HG02678 (cell line): ENCODE results near the gene RAPGEF2.

Experiments
- ATAC-seq: cut with Tn5 transposase; IDR thresholded peaks from one replicate; pipeline ENCODE4 v1.9.1; 2021; ENCODE audit warnings: mild to moderate bottlenecking, moderate library complexity; ENCODE audit not compliant: unreplicated experiment

Gene RAPGEF2

GRCh38 chr4:159193046-159193620 lies 90.3 kb downstream of the RAPGEF2 start:
- no peak for ATAC-seq

GRCh38 chr4:159195361-159195769 lies 92.5 kb downstream of the RAPGEF2 start:
- ATAC-seq = no peak

- ATAC-seq = no peak
These were observed 94.5 kb downstream of the RAPGEF2 start for GRCh38 chr4:159197260-159197884.

DNA sequence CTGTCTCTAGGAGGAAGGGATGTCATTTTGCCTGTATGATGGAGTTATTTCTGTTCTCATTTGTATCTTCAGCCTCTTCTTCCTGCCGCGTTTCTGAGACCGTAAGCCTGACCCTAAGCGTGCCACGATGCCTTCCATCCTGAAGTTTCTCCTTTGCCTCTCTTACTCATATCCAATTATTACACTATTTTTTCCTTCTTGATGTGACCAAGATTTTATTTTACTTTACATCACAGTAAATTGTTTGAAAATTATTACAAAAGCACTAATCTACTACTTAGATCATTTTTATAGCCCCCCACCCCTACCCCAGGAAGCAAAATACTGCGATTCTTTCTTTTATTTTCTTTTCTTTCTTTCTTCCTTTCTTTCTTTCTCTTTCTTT lies 95.0 kb downstream of the RAPGEF2 start:
- no peak for ATAC-seq

GRCh38 chr4:159199826-159200225 lies 96.9 kb downstream of the RAPGEF2 start:
- no peak for ATAC-seq

DNA sequence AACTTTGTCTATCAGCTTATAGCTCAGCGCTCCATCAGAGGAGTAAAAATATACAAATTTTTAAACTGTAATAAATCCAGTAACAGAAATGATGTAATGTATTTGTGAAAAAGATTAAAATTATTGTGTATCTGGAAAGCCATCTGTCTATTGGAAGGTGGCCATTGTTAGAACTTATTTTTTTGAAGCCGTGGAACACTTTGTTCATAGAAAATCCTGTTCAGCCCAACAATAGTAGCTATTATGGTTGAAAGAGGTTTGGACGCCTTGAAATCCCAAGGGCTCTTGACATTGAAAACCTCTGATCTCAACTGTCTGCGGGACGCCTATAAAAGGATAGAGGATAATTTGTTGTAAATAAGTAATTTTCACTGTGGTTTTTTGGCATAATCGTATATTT lies 98.3 kb downstream of the RAPGEF2 start:
- no peak for ATAC-seq

- no peak for ATAC-seq
These were observed 101.7 kb downstream of the RAPGEF2 start for GRCh38 chr4:159204566-159204965.

DNA sequence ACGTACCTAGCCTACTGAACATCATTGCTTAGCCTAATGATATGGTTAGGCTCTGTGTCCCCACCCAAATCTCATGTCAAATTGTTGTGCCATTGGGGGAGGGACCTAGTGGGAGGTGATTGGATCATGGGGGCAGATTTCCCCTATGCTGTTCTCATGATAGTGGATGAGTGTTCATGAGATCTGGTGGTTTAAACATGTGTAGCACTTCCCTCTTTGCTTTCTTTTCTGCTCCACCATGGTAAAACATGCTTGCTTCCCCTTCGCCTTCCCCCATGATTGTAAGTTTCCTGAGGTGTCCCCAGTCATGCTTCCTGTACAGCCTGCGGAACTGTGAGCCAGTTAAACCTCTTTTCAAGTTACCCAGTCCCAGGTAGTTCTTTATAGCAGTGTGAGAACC lies 102.6 kb downstream of the RAPGEF2 start:
- no peak for ATAC-seq

DNA sequence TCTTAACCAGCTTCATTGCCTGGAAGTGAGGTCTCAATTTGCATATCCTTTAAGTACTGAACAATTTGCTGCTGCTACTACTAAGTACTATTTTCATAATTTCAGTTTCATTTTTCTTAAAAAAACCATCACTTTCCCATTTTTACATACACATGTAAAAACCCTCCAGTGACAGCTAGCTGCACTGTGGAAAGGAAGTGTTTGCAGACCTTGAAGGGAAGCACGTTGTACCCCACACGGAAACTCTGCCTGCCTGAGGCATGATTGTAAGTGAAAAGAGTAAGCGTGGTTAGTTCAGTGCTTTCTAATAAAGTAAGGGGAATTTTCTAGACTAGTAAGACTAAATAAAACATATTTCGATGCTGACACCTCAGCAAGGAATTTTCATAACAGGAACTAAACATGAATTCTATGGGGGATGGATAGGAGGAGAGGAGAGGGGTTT lies 103.6 kb downstream of the RAPGEF2 start:
- ATAC-seq = peak; percentile 92

DNA sequence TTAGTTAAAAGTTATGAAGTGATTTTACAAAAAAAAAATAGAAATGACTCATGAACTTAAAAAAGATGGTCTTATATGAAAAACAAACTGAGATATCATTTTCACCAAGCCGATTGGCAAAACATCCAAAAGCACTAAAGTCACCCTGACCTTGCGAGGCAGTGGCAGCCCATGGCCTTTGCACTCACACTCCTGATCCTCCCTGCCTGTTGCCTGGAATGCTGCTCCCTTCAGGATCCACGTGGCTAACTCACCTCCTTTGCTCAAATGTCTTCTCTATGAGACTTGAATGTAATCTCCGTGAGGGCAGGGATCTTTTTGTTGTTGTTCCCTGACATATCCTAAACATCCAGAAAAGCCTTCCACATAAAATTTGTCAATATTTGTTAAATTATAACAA lies 106.4 kb downstream of the RAPGEF2 start:
- no peak for ATAC-seq

DNA sequence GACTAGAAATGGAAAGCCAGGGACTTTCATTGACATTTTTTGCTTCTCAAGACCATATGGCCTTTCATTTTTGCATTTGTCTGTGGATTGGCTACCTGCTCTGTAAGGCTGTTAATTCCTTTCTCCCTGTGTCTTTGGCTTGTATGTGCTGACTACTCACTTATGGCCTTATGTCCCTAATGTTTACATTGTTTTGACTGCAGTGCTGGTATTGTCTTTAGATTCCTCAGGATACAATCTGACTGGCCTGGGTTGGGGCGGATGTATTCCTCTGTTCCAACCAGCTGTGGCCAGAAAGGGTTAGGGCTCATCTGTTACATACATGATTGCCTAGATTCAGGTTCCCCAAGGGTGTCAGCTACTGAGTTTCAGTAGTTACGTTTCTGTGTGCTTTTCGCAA lies 108.1 kb downstream of the RAPGEF2 start:
- ATAC-seq = no peak

DNA sequence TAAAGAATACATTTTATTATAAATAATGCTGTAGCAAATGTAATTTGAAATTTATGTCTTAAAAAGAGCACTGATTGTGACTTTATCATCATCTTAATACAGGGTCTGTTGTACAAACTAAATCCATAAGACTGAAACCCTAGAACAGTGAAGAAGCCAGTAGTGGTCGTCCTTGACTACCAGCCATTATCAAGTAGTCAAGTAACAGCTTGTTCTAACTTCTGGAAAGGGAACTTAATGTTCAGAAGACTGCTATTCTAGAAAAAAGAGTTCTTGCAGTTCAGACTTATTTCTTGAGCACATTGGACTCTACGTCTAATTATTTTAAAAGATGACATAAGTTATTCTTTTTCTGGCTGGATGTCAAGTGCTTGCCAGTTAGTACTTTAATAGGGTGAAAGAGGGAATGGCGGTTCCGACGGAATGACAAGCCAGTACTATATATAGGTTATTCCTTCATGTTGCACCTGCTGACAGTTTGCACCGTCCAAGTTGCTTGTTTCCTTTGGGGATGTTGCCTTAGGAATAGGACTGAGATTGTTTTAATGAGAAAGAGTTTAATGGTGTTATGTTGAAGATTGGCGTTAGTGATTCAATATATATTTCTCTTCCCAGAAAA lies 109.9 kb downstream of the RAPGEF2 start:
- no peak for ATAC-seq

DNA sequence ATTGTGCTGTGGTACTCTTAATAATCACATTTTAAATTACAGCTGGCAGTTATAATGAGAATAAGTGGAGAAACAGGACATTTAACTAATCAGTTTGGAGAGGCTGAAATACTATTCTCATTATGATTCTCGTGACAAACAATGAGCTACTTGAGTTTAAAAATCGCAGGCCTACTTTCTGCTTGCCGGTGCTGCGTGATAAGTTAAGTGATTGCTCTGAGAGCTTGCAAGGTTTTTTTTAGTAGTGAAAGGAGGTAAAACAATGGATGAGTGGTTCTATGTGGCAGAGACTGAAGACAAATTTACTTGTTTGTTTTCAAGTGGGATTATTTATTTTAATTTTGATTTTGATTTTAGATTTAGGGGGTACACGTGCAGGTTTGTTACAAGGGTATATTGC lies 114.0 kb downstream of the RAPGEF2 start:
- ATAC-seq = no peak

- no peak for ATAC-seq
These were observed 117.0 kb downstream of the RAPGEF2 start for GRCh38 chr4:159219862-159220261.

DNA sequence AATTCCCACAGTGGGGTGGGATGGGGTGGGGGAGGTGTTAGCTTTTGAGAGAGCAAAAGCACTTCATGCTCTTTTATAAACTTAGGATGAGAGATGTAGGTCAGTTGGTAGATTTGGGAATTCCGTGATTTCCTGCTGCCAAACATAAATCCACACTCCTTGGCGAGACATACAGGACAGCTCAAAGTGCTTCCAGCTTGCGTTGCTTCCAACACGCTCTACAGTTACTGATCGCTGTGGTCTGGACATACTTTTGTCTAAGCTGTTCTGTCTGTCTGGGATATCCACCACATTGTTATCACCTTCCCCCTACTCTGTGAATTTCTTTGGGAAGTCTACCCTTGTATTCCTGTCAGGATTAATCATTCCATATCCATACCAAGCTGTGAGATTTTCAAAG lies 117.5 kb downstream of the RAPGEF2 start:
- ATAC-seq = no peak

DNA sequence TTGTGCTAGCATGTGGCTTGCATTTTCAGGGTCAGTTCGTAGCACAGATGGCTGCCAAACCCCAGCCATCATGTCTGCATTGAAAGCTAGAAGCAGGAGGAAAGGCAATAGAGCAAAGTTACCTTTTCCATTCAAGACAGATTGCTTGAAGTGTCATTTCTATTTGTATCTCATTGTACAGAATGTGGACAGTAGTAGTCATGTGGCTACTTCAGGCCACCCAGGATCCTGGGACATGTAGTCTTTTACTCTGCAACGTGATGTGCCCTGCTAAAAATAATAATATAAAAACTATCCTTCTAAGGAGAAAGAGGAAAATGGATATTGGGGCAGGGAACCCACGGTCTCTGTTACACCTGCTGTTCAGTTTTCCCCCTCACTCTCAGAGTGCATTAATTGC lies 118.4 kb downstream of the RAPGEF2 start:
- no peak for ATAC-seq

- ATAC-seq = no peak
These were observed 119.2 kb downstream of the RAPGEF2 start for GRCh38 chr4:159222043-159222552.

DNA sequence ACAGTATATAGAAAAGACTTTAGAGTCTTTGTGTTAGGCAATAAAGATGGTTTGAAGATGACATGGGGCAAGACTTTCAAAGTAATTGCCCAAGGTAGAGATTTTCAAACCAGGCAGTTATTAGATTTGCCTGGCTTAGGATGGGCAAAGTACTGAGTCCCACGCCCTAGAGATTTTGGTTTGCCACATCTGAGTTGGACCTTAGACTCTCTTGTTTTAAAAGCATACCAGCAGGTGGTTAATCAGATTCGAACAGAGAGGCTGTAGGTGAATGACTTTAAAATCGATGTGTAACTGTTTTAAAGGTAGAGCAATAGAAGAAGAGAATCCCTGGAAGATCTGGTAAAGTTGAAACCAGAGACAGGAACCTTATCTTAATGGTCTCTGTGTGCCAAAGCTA lies 121.5 kb downstream of the RAPGEF2 start:
- no peak for ATAC-seq

GRCh38 chr4:159227378-159227777 lies 124.5 kb downstream of the RAPGEF2 start:
- ATAC-seq = no peak

DNA sequence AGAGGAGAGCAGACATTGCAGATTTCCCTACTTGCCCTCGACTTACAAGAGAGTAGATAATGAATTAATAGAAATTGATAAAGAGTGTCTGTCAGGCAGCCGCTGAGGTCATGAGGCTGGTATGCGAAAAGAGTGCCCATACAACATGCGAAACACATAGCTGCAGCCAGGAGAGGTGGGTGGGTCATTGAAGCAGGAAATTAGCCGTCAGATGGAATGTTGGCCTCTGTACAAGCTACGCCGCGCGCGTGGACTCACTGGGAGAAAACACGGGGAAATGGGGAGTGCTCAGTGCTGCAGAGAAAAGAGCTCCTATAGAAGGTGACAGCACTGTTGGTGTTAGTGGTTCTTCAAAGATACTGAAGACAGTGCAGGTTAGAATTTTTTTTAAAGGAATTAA lies 125.1 kb downstream of the RAPGEF2 start:
- no peak for ATAC-seq

GRCh38 chr4:159229164-159229563 lies 126.3 kb downstream of the RAPGEF2 start:
- no peak for ATAC-seq

DNA sequence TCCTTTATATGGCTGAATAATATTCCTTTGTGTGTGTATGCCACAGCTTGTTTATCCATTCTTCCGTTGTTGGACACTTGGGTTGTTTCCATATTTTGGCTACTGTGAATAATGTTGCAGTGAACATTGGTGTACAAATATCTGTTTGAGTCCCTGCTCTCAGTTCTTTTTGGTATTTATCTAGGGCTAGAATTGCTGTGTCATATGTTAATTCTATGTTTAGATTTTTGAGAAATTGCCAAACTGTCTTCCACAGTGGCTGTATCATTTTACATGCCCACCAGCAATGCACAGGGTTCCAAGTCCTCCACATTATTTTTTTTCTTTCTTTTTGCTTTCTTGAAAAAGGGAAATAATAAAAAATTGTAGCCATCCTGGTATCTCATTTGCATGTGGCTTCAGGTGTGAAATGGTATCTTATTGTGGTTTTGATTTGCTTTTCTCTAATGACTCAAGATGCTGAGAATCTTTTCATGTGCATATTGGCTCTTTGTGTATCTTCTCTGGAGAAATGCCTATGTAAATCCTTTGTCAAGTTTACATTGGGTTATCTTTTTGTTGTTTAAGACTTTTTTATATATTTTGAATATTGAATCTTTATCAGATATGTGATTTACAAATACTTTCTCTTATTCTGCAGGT lies 129.7 kb downstream of the RAPGEF2 start:
- no peak for ATAC-seq
